COLO829 (cell line): ENCODE results near the gene PDHX.

Experiments used
- DNase-seq: peaks from one replicate; pipeline ENCODE4 v3.0.0; 2012; ENCODE audit warnings: low spot score

The PDHX gene

GRCh38 chr11:34990916-34991315 is 74.5 kb downstream of the PDHX start:
- DNase-seq, result no peak

- DNase-seq, result no peak
Measured at GRCh38 chr11:34994854-34995253, 78.4 kb downstream of the PDHX start.

GRCh38 chr11:34996958-34997357 is 80.5 kb downstream of the PDHX start:
- no peak for DNase-seq

DNA sequence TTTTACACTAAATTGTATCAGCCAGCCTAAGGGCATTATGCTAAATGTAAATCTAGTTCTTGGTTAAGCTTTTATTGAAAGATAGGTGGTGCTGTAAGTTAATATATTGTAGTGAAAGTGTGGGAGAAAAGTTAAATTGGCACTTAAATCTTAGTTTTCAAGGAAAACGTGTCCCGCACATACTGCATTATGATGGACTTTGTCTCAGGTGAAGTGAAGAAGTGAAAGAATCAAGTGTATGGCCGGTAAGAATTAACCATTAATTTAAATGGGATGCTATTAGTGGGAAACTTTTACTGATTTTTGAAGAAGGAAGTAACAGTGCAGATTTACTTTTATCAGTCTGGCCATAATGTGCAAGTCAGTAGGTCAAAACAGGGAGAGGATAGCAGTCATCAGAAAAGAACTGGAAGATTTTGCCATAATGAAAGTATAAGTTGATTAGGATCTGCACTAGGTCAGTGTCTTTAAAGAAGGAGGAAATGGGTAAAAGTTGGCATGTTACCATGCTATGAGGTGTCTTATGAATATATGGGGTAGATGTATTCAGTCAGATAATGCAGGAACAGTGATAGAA is 81.6 kb downstream of the PDHX start:
- peak; percentile 73 for DNase-seq

- DNase-seq, result no peak
Measured at GRCh38 chr11:34999453-34999852, 83.0 kb downstream of the PDHX start.

- peak; percentile 13 for DNase-seq
Measured at GRCh38 chr11:35003186-35003585, 86.8 kb downstream of the PDHX start.

GRCh38 chr11:35003658-35004057 is 87.2 kb downstream of the PDHX start:
- no peak for DNase-seq

- no peak for DNase-seq
Measured at GRCh38 chr11:35005141-35005780, 88.8 kb downstream of the PDHX start.

GRCh38 chr11:35006389-35007128 is 90.1 kb downstream of the PDHX start:
- DNase-seq, result no peak

GRCh38 chr11:35007277-35007676 is 90.9 kb downstream of the PDHX start:
- no peak for DNase-seq

DNA sequence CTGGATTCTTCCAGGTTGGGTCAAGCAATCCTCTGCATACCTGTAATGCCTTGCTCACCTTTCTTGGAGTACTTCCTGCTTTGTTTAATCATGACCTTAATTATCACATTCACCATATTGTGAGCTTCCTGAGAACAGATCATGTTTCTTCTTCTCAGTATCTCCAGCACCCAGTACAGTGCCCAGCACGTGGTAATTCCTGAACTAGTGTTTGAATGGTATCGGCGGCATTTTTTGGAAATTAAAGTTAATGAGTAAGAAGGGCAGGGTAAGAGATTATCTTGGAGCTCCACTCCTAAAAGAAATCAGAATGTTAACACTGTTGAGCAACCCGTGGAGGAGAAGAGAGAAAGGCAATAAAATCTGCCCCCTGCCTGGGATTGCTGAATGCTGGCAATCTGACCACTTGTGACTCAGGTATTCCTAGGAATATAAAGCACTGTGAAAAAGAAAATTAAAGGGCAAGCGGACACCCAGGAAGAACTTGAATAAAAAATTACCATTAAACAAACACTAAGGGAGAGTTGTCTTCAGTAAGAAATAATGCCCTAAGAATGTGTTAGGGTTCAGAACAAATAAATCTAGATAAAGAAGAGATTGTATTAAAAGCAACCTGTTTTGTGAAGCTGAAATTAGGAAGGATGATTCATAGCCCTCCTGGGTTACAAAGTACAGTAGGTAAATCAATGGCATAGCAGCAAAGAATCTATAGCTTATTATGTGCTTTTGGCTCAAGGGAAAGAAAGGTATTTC is 92.9 kb downstream of the PDHX start:
- DNase-seq, result peak; percentile 73

DNA sequence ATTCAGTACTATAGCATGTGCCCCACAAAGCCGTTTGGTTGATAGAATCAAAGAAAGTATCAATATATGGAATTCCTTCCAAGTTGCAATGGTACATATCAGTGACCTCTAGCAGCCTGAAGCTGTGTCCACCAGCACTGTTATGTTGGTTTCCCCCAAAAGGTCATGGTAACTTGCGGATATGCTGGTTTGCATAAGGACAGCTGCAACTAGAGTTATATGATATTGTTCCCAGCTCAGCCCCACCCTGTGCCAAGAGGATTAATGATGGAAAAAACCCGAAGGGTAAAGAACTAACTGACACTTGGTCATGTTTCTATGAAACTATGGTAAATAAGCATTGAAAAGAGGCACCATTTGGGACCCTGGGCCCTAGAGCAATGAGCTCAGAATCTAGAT is 93.5 kb downstream of the PDHX start:
- DNase-seq, result no peak

DNA sequence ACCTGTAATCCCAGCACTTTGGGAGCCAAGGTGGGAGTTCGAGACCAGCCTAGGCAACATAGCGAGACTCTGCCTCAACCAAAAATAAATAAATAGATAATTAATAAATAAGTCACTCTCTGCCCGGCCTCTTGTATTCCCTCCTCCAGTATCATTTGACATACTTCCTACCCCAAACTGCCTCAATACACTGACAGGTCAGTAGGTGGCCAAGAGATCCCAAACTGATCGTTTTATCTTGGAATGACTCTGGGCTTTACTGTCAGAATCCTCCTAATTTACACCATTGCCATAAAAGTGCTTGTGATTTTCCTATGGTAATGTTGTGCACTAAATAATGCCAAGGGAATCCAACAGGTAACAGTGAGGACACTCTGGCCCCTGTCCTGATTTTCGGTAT is 94.2 kb downstream of the PDHX start:
- DNase-seq, result no peak

DNA sequence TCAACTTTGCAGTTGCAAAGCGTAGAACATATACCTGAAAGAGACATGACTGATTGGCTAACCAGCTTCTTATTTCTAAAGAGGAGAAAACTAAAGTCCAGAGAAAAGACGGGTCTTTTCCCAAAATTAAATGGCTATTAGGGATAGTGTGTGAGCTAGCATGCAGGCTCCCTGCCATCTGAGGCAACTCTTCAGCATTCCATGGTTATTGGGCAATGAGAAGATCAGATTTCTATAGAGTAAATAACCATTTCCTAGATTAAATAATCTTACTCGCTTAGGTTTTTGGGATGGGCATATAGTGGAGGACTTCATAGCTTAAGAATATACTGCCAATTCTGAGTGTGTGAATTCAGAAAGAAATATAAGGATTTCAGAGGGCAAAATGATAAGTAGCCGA is 95.0 kb downstream of the PDHX start:
- DNase-seq, result no peak

DNA sequence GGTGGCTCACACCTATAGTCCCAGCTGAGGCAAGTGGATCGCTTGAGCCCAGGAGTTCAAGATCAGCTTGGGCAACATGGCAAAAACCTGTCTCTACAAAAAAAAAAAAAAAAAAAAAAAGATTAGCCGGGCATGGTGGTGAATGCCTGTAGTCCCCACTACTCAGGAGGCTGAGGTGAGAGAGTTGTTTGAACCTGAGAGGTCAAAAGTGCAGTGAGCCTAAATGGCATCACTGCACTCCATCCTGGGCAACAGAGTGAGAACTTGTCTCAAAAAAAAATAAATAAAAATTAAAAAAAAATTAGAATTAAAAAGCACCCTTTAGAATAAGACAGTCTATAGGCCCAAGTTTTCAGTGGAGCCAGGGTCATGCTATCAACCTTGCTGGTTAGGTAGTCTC is 95.5 kb downstream of the PDHX start:
- no peak for DNase-seq

DNA sequence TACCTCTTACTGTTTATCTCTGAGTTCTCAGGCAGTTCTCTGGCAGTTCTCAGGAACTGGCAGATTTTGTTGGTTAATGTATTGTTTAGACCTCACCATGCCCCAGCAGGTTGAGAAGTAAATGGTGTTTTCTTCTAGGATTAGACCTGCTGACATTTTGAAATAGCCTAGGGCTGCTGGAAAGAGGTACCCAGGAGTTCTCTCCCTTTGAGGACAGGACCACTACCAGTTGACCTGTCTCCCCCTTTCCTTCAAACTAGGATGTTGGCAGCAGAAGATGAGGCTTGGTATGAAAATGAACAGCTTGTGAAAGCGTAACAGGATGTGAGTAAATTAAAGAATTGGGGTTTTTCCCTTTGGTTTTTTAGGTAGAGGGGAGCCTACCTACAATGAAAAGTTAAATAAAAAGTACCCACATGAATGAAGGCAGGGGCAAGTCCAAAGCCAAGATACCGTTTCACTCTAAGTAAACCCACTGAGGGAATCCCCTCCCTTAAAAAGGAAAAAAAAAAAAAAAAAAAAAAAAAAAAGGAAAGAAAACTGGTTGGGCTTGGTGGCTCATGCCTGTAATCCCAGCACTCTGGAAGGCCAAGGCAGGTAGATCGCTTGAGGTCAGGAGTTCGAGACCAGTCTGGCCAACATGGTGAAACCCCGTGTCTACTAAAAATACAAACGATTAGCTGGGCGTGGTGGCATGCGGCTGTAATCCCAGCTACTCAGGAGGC is 96.2 kb downstream of the PDHX start:
- no peak for DNase-seq

DNA sequence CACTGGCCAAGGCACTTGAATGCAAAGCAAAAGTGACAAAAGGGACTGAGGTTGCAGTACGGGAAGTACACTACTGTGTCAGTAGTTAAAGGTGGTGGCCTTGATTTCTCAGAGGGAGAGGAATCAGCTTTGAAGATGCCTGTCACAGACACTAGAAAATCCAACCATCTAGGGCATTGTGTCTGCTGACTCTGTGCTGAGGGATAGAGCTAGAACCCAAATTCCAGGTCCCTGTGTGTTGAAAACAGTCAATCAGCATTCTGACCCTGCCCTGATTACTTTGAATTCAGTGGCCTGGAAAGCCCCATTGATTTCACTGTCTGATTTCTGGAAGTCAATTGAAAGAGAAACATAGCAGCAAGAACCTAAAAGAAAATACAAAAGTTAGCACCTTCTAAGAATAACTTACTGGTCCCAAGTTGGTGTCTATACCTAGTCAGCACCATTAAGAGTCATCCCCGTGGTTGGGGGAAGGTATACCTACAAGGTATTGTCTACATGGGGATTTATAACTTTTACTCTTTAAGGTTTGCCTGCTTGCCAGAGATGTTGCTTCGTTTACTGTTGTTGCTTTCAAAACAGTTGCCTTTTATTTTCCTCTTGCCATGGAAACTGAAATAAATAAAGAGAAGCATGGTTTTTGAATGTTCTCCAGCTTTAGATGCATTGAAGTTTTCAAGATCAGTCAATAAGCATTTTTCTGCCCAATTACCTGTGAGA is 97.3 kb downstream of the PDHX start:
- no peak for DNase-seq

DNA sequence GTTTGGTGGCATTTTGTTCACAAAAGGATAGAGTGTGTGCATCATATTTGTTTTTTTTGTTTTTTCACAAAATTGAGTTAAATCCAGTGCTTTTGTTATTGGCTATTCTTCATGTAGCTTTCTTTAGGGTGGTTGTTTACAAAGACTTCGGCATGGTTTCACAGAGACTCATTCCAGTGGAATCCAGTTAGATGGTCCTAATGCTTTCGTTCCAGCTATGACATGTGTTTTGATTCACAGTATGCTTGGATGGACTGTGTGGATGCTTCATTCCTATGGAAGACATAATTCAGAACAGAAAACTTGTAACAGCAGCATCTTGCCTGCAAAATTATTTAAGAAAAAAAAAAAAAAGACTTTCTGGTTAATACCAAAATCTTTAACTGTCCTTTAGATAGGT is 97.9 kb downstream of the PDHX start:
- DNase-seq, result no peak

GRCh38 chr11:35015621-35016387 is 99.4 kb downstream of the PDHX start:
- DNase-seq, result no peak

GRCh38 chr11:35016916-35017315 is 100.5 kb downstream of the PDHX start:
- no peak for DNase-seq
